SKM-1 (cell line): ENCODE results near the gene BBS7.

Source experiments
- DNase-seq: peaks from one replicate; lab custom pipeline; 2025; ENCODE audit not compliant: unreplicated experiment; lab: John Stamatoyannopoulos, UW

Gene BBS7

GRCh38 chr4:121794505-121795188, 75.6 kb downstream of the BBS7 start:
- DNase-seq: no peak

- DNase-seq: no peak
These were observed 77.3 kb downstream of the BBS7 start for GRCh38 chr4:121792966-121793365.

- DNase-seq: no peak
These were observed 78.8 kb downstream of the BBS7 start for GRCh38 chr4:121791481-121791880.

GRCh38 chr4:121790976-121791375, 79.3 kb downstream of the BBS7 start:
- DNase-seq: no peak

- no peak for DNase-seq
These were observed 80.1 kb downstream of the BBS7 start for GRCh38 chr4:121789960-121790829.

GRCh38 chr4:121789455-121789854, 80.8 kb downstream of the BBS7 start:
- DNase-seq: no peak

- DNase-seq: no peak
These were observed 81.4 kb downstream of the BBS7 start for GRCh38 chr4:121788896-121789295.

- DNase-seq: no peak
These were observed 84.1 kb downstream of the BBS7 start for GRCh38 chr4:121786221-121786620.

GRCh38 chr4:121785479-121785878, 84.8 kb downstream of the BBS7 start:
- DNase-seq: no peak

GRCh38 chr4:121784975-121785374, 85.3 kb downstream of the BBS7 start:
- DNase-seq: no peak

GRCh38 chr4:121784401-121784800, 85.9 kb downstream of the BBS7 start:
- no peak for DNase-seq

GRCh38 chr4:121783210-121783609, 87.1 kb downstream of the BBS7 start:
- no peak for DNase-seq

- DNase-seq: no peak
These were observed 91.2 kb downstream of the BBS7 start for GRCh38 chr4:121778991-121779628.

GRCh38 chr4:121777625-121778024, 92.6 kb downstream of the BBS7 start:
- no peak for DNase-seq

- DNase-seq: no peak
These were observed 93.5 kb downstream of the BBS7 start for GRCh38 chr4:121776610-121777401.
